GM19463 (cell line): ENCODE data around the gene CEBPG.

Source experiments
- ATAC-seq: cut with Tn5 transposase; IDR thresholded peaks from one replicate; pipeline ENCODE4 v1.9.1; 2021; ENCODE audit warnings: mild to moderate bottlenecking, moderate library complexity; ENCODE audit not compliant: unreplicated experiment

Gene CEBPG

DNA sequence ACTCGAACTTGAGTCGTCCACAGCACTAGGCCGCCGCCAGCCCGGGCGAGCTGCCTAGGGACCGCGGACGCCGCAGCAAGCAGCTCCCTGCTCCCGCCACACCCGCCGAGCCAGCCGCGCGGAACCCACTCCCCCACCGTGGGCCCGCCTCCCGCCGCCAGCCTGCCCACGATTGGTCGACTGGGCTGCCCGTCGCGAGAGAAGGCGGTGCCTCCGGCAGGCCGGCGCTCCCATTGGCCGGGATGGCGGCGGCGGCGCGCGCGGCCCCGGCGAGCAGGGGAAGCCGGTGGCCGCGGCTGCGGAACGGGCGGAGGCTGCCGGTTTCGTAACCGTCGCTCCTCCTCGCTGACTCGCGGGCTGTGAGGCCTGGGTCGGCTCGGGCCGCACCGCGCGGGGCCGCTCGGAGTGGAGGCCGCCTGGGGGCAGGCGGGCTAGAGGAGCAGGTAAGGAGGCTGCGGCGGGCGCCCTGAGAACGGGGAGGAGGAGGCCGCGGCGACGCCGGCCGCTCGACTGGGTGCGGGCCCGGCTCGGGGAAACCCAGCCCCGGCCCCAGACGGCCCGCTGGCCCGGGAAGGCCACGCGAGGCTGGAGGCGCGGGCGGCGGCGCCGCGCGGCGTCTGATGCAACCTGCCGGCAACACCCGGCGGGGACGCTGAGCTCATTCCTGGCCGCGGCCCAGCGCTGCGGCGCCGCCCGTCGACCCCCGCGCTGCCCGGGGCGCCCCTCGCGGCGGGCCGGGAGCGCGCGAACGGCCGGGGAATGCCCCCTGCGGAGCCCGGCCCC, at the start of gene CEBPG:
TSS of gene CEBPG (plus strand) at position 257 of the 783 bp plus-strand sequence. CDS start 5,531 bp downstream, outside the sequence.
- ATAC-seq: peak; percentile 90

DNA sequence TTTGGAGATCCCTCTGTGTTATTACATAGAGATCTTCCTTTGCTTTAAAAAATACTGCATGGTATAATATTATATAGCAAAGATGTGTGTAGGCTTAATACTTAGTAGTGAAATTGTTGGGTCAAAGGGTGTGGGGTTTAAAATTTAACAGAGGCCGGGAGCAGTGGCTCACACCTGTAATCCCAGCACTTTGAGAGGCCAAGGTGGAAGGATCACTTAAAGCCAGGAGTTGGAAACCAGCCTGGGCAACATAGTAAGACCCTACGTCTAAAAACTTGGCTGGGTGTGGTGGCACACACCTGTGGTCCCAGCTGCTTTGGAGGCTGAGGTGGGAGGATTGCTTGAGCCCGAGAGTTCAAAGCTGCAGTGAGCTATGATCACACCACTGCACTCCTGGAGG, 48.9 kb upstream of the CEBPG start:
- no peak for ATAC-seq

DNA sequence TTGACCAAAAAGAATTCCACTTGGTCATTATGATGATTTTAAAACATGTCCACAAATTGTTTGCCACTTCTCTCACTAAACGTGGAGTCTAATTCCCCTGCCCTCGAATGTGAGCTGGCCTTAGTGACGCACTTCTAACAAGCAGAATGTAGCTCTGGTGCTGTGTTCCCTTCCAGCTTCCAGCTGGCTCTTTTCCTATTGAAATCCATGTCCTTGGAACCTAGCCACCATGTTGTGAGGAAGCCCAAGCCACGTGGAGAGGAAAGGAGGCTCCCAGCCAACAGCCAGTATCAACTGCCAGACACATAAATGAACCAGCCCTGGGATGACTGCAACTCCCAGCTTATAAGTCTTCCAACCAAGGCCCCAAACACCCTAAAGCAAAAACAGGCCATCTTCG, 47.6 kb upstream of the CEBPG start:
- ATAC-seq: no peak

- ATAC-seq: no peak
Observed at GRCh38 chr19:33329060-33329459, 44.4 kb upstream of the CEBPG start.

DNA sequence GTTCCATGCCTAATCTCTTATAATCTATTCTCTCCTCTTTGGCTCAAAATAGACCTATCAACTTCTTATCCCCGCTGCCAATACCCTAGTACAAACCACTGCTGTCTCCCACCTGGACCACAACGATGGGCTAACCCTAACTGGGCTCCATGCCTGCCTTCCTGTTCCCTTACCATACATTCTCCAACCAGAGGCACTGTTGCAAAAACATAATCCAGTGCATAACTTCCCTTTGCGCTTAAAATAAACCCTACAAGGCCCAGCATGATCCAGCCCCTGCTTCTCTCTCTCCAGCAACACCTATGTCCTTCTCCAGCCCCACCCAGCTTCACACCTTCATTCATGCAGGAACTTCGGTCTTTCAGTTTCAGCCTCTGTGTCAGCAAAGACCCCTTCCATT, 43.8 kb upstream of the CEBPG start:
- no peak for ATAC-seq

GRCh38 chr19:33332248-33332647, 41.3 kb upstream of the CEBPG start:
- ATAC-seq: no peak

GRCh38 chr19:33333151-33333550, 40.4 kb upstream of the CEBPG start:
- ATAC-seq: no peak

GRCh38 chr19:33333642-33334041, 39.9 kb upstream of the CEBPG start:
- no peak for ATAC-seq

DNA sequence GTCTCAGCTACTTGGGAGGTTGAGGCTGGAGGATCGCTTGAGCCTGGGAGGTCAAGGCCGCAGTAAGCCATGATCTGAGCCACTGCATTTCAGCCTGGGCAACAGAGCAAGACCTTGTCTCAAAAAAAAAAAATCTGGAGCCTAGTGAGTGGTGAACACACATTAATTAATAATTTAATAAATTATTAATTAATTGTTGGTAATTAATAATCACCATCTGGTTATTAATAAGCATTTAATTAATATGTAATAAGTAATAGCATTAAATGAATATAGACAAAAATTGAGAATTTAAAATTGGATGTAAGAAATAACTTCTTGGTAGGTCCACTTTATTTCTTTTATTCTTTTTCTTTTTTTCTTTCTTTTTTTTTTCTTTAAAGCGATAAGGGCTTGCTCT, 39.2 kb upstream of the CEBPG start:
- no peak for ATAC-seq

- no peak for ATAC-seq
Observed at GRCh38 chr19:33335446-33335845, 38.1 kb upstream of the CEBPG start.

DNA sequence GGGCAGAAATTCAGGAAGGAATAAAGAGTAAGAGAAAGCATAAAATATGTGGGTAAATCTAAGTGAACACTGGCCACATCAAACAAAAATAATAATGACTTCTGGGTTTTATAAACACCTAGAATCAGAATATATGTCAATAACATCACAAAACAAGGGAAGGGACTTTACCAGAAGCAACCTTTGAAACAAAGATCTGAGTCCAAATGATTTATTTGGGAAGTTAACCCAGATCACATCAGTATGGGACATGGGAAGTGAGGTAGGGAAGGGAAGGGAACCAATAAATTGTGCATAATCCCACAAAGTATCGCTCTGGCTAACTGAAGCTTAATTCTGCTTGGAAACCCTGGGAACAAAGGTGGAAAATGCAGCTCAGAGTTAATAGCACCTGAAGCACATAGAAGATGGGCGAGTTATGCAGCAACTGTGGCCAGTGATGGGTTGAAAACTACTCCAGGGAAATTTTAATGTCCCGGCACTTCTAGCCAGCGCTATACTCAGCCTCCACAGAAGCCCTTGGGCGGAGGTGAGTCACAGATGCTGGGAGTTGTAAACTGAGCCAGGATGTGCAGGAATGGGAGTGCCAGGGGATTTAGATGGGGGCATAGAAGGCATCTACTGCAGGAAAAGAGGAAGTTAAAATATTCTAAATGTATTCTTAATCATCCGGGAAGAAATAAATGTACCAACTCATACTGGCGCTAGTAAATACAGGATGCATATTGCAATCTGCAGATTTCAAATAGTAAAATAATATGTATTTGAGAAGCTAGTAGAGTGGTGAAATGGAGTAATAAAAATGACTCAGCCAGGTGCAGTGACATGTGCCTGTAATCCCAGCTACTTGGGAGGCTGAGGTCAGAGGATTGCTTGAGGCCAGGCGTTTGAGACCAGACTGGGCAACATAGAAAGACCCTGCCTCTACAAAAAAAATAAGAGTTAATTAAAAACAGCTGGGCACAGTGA, 34.2 kb upstream of the CEBPG start:
- ATAC-seq: no peak

- ATAC-seq: no peak
Observed at GRCh38 chr19:33340991-33341390, 32.5 kb upstream of the CEBPG start.

GRCh38 chr19:33343301-33343700, 30.2 kb upstream of the CEBPG start:
- ATAC-seq: no peak

DNA sequence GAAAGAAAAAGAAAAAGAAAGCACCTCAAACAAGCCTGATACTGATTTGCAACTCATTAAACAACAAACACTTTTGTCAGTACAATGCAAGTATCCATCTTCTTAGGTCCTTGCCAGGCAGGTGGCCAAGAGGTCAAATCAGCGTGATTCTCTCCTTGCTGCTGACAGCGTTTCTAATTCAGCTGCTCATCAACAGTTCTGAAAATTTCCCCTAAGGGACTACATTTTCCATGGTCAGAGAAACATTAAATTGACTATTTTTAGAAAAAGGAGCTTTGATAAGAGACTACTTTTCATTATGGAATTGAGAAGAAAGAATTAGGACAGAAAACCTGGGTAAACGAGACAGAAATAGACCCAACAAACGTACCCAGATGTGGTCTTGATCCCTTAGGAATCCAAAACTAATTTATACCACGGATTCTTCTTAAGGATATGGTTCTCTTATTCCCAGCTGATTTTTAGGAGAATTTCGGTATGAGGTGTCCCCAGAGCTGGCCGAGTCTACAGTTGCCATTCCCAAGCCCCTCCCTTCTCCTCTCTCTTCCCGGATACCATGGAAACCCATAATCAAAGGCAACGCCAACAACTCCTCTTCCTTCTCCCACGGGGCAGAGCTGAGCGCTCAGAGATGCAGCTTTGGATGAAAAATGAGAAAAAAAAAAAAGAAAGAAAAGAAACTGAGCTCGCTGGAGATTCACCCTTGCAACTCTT, 29.5 kb upstream of the CEBPG start:
- no peak for ATAC-seq

- ATAC-seq: no peak
Observed at GRCh38 chr19:33344573-33344925, 29.0 kb upstream of the CEBPG start.

DNA sequence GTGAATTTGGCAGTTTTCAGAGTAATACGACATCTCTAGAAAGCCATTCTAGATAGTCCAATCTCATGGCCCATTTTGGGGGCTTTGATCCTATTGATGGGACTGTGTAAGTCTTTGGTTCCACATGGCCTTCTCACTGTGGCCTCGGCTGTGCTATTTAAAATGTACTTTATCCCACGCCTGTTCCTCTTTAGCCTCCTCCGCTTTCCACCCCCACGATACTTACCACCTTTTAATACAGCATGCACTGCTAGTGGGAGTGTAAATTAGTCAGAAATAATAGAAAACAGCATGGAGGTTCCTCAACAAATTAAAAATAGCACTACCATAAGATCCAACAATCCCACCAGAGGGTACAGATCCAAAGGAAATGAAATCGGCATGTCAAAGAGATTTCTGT, 28.3 kb upstream of the CEBPG start:
- ATAC-seq: no peak

DNA sequence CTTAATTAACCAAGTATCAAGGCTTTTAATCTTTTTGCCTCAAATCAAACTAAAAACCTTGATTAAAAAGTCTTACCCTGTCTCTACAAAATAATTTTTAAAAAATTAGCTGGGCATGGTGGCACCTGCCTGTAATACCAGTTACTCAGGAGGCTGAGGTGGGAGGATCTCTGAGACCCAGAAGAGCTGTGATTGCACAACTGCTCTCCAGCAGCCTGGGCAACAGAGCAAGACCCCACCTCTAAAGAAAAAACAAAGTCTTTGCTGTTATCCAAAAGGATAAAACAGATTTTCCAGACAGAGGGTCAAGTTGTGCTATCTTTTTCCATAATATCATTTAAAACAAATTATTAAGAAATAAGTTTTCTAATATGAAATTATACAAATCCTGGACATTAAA, 26.8 kb upstream of the CEBPG start:
- no peak for ATAC-seq

DNA sequence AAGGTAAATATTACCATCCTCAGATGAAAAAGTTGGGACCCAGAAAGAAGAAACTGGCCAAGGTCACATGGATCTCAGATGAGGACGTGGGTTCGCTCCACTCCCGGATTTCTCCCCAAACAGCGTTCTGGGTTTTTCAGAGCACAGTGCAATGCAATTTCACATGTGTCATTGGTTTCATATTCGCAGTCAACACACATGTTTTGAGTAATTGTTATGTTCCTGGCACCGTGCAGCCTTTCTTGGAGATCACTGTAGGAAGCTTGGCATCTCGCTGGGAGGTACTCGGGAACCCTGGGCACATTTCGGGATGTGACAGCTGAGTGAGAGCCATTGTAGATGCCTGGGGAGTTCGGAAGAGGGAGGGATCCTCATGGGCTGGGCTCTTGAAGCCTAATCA, 26.2 kb upstream of the CEBPG start:
- ATAC-seq: no peak

GRCh38 chr19:33348301-33349010, 25.1 kb upstream of the CEBPG start:
- ATAC-seq: no peak
